Caco-2 (cell line): ENCODE measurements around the gene HIVEP2. TPM values are rescaled to one million over a fixed set of nuclear protein-coding genes. Genes with fewer than 3 reads are reported as not detected.

Source experiments
- BruUV-seq: library from RNA; stranded (reverse); fragments of 400-500 nt; replicated peaks from 2 replicates; lab custom pipeline; 2021; lab: Mats Ljungman, UMichigan
- CTCF ChIA-PET: fragments of 300-600 bp; sonication (Branson Sonifier 250); formaldehyde crosslinking; loops from one replicate; lab custom pipeline; 2022; ENCODE audit warnings: antibody characterized with exemption; lab: Charles Lee
- POLR2A ChIA-PET: fragments of 300-600 bp; sonication (Branson Sonifier 250); formaldehyde crosslinking; loops from one replicate; lab custom pipeline; 2022; ENCODE audit warnings: antibody characterized with exemption; lab: Charles Lee
- DNase-seq, 2 experiments: peaks; one replicate each; pipeline versions ENCODE4 v3.0.0 to v3.0.0-alpha.2; 2020 to 2022
- H3K27me3 ChIP-seq: replicated peaks from 2 replicates; pipeline ENCODE4 v1.6.0; 2011; ENCODE audit warnings: low read length; ENCODE audit not compliant: control insufficient read depth, insufficient read depth
- H3K36me3 ChIP-seq: 2 replicates; pipeline ENCODE4 v1.5.1; 2011; ENCODE audit warnings: low read length; ENCODE audit not compliant: control insufficient read depth, insufficient read depth
- H3K4me1 ChIP-seq: fragments of 250-450 bp; sonication (Bioruptor Pico); 2 replicates; pipeline ENCODE4 v1.5.1; 2020; ENCODE audit warnings: mild to moderate bottlenecking
- H3K4me3 ChIP-seq: 2 replicates; pipeline ENCODE4 v1.5.1; 2011; ENCODE audit warnings: low read depth, mild to moderate bottlenecking, control low read depth, low read length
- H3K9me3 ChIP-seq: fragments of 250-450 bp; sonication (Bioruptor Pico); 2 replicates; pipeline ENCODE4 v1.5.1; 2020; ENCODE audit warnings: mild to moderate bottlenecking, moderate library complexity
- H3K27ac Mint-ChIP-seq: one replicate; pipeline ENCODE4 v1.8.0; 2022; ENCODE audit warnings: mixed read lengths; ENCODE audit not compliant: unreplicated experiment
- H3K27me3 Mint-ChIP-seq: one replicate; pipeline ENCODE4 v1.8.0; 2022; ENCODE audit warnings: mixed read lengths; ENCODE audit not compliant: insufficient read depth, unreplicated experiment
- H3K36me3 Mint-ChIP-seq: one replicate; pipeline ENCODE4 v1.8.0; 2022; ENCODE audit warnings: mild to moderate bottlenecking, mixed read lengths; ENCODE audit not compliant: insufficient read depth, unreplicated experiment
- H3K4me1 Mint-ChIP-seq: one replicate; pipeline ENCODE4 v1.8.0; 2022; ENCODE audit warnings: low read depth, mixed read lengths; ENCODE audit not compliant: unreplicated experiment
- H3K4me3 Mint-ChIP-seq: one replicate; pipeline ENCODE4 v1.8.0; 2022; ENCODE audit warnings: mild to moderate bottlenecking, moderate library complexity, mixed read lengths; ENCODE audit not compliant: unreplicated experiment
- H3K9me3 Mint-ChIP-seq: one replicate; pipeline ENCODE4 v1.8.0; 2022; ENCODE audit warnings: mixed read lengths; ENCODE audit not compliant: unreplicated experiment
- CTCF ChIP-seq, 2 experiments: fragments of 200-600 bp in 1 of 2; IDR thresholded peaks; 1 replicate in 1 of 2; 2 replicates in 1 of 2; pipeline versions ENCODE4 v1.5.1 to v1.8.0; 2011 to 2022; ENCODE audit warnings: antibody characterized with exemption in 1 of 2, control low read depth in 1 of 2, inconsistent platforms in 1 of 2, low read depth in 1 of 2, low read length in 1 of 2, mild to moderate bottlenecking in 1 of 2, moderate library complexity in 1 of 2; ENCODE audit not compliant: insufficient read depth in 1 of 2, severe bottlenecking in 1 of 2, unreplicated experiment in 1 of 2
- intact Hi-C: fragments of 100-400 bp; cut with micrococcal nuclease; formaldehyde crosslinking; loops from one replicate; pipeline ENCODE4 v1.10.0; 2022; ENCODE audit not compliant: unreplicated experiment
- total RNA-seq: library from RNA; stranded (reverse); gene quantifications from 2 replicates; pipeline ENCODE4 v1.2.3, GENCODE V29; 2022

The HIVEP2 gene
- total RNA-seq, 1 experiment from 2014 or later: 1.0 TPM

GRCh38 chr6:142722841-142723240, 222.1 kb downstream of the HIVEP2 start:
- intact Hi-C loops: no loop called here
- Mint-ChIP-seq H3K9me3 (peaks cover 14% of the 10 kb centered on the region), H3K4me3 (no peak overlapping the region), H3K4me1 (no peaks in the 10 kb centered on the region), H3K27ac (no peak overlapping the region), H3K36me3 (no peaks in the 10 kb centered on the region), H3K27me3 (no peaks in the 10 kb centered on the region)
- H3K27me3 ChIP-seq: no peaks in the 10 kb centered on the region
- no peak overlapping the region for H3K4me3 ChIP-seq
- no peak for DNase-seq
- H3K36me3 ChIP-seq: no peaks in the 10 kb centered on the region
- BruUV-seq: no TSS peak
- no peaks in the 10 kb centered on the region for H3K4me1 ChIP-seq
- CTCF ChIA-PET: no interaction called here
- TF ChIP-seq CTCF (IDR thresholded peaks at IDR 0.05; ENCODE audit: insufficient read depth in 1 of 2, low read depth in 1 of 2, low read length in 1 of 2, severe bottlenecking in 1 of 2, unreplicated experiment in 1 of 2): no peak
- H3K9me3 ChIP-seq: peaks cover 9% of the 10 kb centered on the region
- POLR2A ChIA-PET: no interaction called here

DNA sequence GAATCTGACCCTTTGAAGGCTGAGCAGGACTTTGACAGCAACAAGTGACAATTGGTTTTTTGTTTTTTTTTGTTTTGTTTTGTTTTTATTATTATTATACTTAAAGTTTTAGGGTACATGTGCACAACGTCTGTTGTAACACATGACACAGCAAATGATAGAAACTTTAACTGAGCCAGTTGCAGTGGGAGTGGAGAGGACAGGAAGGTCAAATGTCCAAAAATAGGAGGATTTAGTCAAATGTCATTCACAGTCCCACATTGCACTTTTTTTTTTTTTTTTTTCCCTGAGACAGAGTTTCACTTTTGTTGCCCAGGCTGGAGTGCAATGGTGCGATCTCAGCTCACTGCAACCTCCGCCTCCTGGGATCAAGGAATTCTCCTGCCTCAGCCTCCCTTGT, 223.0 kb downstream of the HIVEP2 start:
- no peak overlapping the region for H3K27ac Mint-ChIP-seq
- intact Hi-C loops: no loop called here
- TF ChIP-seq CTCF (IDR thresholded peaks at IDR 0.05; ENCODE audit: insufficient read depth in 1 of 2, low read depth in 1 of 2, low read length in 1 of 2, severe bottlenecking in 1 of 2, unreplicated experiment in 1 of 2): no peak
- Histone ChIP-seq H3K27me3 (no peaks in the 10 kb centered on the region), H3K4me3 (no peak overlapping the region), H3K9me3 (peaks cover 9% of the 10 kb centered on the region), H3K4me1 (no peaks in the 10 kb centered on the region), H3K36me3 (no peaks in the 10 kb centered on the region)
- ChIA-PET CTCF (no interaction called here), POLR2A (no interaction called here)
- BruUV-seq: no TSS peak
- no peaks in the 10 kb centered on the region for H3K36me3 Mint-ChIP-seq
- peaks cover 14% of the 10 kb centered on the region for H3K9me3 Mint-ChIP-seq
- no peak overlapping the region for H3K4me3 Mint-ChIP-seq
- no peaks in the 10 kb centered on the region for H3K27me3 Mint-ChIP-seq
- DNase-seq: no peak
- H3K4me1 Mint-ChIP-seq: no peaks in the 10 kb centered on the region

- no peak overlapping the region for H3K4me3 ChIP-seq
- BruUV-seq: no TSS peak
- Mint-ChIP-seq H3K9me3 (peaks cover 14% of the 10 kb centered on the region), H3K27me3 (no peaks in the 10 kb centered on the region), H3K4me1 (no peaks in the 10 kb centered on the region), H3K27ac (no peak overlapping the region), H3K4me3 (no peak overlapping the region), H3K36me3 (no peaks in the 10 kb centered on the region)
- CTCF ChIA-PET: no interaction called here
- DNase-seq: no peak
- no peaks in the 10 kb centered on the region for H3K27me3 ChIP-seq
- TF ChIP-seq CTCF (IDR thresholded peaks at IDR 0.05; ENCODE audit: insufficient read depth in 1 of 2, low read depth in 1 of 2, low read length in 1 of 2, severe bottlenecking in 1 of 2, unreplicated experiment in 1 of 2): no peak
- intact Hi-C loops: no loop called here
- no peaks in the 10 kb centered on the region for H3K4me1 ChIP-seq
- H3K9me3 ChIP-seq: peaks cover 9% of the 10 kb centered on the region
- H3K36me3 ChIP-seq: no peaks in the 10 kb centered on the region
- POLR2A ChIA-PET: no interaction called here
Measured at GRCh38 chr6:142721215-142721920, 223.6 kb downstream of the HIVEP2 start.
